Stimulated activated CD4-positive, alpha-beta T cell treated with anti-CD3 and anti-CD28 coated beads, Interleukin-15, amount 100 ng/mL, for 48 hours (primary cell): Measurements from ENCODE around the gene MEX3D.
A peak's percentile ranks its signal among the peaks of the same experiment; 100 is the strongest.

Experiments
- DNase-seq, 2 donors: peaks; one replicate each; pipeline ENCODE4 v3.0.0-alpha.2; 2020; ENCODE audit warnings: low read depth in 2 of 2

MEX3D gene

DNA sequence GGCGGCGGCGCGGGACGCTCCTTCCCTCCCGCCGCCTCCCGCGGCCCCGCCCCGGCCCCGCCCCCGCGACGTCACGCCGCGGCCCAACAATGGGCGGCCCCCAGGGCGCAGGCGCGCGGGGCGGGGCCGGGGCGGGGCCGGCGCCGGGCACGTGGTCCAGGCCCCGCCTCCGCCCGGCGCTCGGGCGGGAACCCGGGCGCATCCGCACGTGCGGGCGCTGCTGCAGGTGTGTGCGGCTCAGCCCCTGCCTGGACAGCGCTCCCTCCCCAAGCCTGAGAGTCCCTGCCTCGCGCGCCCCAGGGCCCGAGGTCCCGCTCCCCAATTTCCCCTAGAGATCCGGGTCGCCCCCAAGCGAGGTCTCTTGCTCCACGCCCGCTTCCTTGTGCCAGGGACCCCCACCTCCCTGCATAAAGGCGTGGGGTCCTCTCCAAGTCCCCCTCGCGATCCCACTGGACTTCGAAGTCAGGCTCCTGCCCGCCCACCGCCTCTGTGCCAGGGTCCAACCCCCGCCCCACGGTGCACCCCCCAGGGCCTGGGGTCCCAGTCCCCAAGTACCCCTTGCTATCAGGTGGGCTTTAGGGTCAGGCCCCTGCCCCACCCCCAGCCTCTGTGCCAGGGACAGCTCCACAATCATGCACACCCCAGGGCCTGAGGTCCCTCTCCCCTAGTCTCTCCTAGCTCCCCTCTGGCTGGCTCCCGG lies at the start of gene MEX3D:
TSS of gene MEX3D (minus strand) at position 6 of the 700 bp plus-strand sequence. CDS start 267 bp downstream, outside the sequence.
- peak; percentile 50 to 76 for DNase-seq

DNA sequence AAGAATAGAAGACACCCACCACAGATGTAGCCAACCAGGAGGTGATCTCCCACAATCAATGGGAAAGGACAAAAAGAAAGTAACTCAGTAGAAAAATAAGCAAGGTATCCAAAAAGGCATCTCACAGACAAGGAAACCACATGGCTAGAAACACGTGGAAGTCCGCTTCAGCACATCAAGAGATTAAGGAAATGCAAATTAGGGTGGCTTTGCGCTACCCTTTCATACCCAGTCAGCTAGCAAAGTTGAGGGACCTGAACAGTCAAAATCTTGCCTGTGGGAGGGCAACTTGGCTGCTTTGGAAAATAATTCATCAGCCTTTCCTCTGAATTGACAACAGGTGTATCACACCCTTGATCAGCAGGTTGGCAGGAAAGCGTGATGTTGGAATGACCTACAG lies 48.8 kb upstream of the MEX3D start:
- no peak for DNase-seq

DNA sequence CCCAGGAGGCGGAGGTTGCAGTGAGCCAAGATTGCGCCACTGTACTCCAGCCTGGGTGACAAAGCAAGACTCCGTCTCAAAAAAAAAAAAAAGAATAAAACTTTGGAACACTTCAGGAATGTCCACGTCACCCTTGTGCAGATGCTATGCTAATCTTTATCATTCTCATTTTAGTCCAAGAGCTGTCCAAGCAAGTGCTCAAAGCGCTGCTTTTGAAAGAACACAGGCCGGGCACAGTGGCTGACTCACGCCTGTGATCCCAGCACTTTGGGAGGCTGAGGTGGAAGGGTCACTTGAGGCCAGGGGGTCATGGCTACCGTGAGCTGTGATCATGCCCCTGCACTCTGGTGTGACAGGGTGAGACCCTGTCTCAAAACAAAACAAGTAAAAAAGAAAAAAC lies 48.3 kb upstream of the MEX3D start:
- no peak for DNase-seq

DNA sequence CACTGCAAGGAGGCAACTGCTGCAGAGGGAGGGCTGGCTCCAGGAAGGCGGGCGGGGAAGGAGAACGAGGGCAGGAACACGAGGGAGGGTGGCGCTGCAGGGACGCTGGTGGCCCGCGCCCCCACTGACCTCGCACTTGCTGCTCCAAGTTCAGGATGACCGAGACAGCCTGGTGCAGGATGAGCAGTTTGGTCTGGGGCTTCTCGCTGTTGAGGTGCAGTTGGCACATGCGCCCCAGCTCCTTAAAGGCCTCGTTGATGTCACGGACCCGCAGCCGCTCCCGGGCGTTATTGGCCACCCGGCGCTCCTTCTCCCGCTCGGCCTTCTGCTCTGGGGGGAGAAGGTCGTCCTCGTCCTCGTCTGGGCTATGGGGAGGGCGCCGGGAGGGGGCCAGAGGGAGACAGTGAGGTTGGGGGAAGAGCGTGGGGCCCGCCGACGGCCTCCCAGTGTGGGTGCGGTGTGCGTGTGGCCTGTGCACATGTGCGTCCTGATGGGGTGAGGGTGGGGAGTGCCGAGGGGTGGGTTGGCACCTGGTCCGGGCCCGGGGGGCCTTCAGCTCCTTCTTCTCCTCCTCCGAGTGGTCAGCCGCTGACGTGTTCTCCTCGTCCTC lies 47.1 kb upstream of the MEX3D start:
- no peak for DNase-seq

DNA sequence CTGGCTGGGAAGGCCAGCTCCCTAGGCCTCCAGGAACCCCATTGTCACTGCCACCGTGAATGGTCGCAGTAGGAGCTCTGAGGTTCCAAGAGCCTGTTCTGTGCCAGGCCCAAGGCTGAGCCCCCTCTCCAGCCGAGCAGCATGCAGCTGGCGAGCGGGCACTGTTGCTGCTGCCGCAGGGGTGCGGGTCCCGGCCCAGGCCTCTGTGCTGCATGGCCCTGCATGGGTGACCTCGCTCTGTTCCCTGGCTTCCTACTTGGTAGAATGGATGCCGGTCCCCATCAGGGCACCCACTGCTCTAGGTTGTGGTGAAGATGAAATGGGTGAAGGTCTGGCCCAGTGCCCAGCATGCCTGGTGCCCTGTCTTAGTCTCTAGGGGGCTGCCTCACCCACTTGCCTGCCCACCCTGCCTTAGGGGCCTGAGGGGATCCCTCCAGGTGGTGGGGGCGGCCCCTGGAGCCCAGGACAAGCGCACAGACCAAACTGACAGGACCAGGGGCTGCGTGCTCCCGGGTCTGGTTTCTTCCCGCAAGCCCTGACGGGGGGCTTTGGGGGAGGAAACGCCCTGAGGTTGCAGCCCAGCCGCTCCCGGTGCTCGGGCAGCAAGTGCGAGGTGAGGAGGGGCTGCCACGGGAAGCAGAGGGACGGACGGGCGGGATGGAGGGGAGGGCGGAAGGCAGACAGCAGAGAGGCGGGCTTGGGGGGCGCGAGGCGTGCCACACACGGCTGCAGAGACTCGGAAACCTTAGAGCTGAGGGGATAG lies 45.9 kb upstream of the MEX3D start:
- no peak for DNase-seq

DNA sequence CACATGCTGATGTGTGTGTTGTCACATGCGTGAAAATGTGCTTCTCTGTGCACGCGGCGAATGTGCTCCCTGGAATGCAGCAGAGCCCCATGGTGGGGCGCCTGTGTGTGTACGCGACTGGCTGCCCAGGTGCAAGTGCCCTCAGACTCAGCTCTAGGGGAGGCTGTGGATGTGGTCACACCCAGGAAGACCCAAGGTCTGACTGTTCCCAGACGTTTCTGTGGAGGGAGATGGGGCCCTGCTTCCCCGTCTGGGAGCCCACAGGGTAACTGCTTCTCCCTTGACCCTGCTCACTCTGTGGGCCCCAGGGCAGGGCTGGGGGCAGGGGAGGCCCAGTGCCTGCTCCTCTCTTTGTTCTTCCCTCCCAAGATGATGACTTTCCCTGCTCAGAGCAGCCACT lies 45.0 kb upstream of the MEX3D start:
- no peak for DNase-seq

DNA sequence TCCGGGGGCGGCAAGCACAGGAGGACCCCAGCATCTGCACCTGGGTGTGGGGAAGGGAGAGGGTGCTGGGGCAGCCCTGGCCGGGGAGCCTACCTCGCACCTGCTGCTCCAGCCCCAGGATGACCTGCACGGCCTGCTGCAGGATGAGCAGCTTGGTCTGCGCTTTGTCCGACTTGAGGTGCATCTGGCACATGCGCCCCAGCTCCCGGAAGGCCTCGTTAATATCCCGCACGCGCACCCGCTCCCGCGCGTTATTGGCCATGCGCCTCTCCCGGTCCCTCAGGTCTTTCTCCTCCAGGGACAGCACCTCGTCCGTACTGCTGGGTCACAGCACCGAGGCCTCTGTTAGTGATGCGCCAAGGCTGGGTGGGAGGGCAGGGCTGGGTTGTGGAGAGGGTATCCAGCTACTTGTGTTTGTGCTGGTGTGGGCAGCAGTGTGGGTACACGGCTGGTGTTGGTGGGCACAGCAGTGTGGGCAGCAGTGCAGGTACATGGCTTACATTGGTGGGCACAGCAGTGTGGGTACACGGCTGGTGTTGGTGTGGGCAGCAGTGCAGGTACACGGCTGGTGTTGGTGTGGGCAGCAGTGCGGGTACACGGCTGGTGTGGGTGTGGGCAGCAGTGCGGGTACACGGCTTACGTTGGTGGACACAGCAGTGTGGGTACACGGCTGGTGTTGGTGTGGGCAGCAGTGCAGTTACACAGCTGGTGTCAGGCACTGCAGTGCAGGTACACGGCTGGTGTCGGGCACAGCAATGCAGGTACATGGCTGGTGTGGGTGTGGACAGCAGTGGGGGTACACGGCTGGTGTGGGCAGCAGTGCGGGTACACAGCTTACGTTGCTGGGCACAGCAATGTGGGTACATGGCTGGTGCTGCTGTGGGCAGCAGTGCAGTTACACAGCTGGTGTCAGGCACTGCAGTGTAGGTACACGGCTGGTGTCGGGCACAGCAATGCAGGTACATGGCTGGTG lies 44.3 kb upstream of the MEX3D start:
- no peak for DNase-seq

DNA sequence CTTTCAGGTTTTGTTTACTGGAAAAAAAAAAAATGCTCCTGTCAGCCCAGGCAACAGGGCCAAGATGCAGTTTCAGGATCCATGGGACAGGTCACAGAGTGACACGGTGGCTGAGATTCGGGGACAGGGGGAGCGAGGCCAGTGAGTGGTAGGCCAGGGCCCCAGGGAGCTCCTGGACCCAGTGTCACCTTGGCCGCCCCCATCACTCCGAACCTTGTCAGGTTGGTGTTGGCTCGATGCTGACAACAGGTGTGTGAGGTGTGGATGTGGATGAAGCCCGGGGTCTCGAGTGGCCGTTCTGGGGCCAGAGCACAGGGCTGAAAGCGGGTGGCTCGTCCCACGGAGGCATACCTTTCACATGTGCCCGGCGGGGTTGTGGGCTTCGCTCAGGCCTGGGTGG lies 43.2 kb upstream of the MEX3D start:
- no peak for DNase-seq

DNA sequence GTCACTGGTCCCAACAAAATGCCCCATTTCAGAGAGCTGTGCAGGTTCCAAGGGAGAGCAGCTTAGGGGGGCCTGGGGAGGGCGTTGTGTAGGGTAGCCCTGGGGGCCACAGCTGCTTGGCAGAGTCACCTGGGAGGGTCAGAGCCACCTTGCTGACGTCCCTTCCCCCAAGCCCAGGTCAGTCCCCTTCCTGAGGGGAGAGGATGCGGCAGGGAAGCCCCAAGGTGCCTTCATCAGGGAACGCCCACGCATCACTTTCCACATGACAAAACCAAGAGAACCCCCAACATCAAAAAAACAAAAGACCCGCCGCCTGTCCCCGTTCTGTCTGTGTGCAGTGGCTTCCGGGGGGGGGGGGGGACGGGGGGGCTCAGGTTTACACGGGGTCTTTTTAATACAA lies 42.5 kb upstream of the MEX3D start:
- DNase-seq: no peak

DNA sequence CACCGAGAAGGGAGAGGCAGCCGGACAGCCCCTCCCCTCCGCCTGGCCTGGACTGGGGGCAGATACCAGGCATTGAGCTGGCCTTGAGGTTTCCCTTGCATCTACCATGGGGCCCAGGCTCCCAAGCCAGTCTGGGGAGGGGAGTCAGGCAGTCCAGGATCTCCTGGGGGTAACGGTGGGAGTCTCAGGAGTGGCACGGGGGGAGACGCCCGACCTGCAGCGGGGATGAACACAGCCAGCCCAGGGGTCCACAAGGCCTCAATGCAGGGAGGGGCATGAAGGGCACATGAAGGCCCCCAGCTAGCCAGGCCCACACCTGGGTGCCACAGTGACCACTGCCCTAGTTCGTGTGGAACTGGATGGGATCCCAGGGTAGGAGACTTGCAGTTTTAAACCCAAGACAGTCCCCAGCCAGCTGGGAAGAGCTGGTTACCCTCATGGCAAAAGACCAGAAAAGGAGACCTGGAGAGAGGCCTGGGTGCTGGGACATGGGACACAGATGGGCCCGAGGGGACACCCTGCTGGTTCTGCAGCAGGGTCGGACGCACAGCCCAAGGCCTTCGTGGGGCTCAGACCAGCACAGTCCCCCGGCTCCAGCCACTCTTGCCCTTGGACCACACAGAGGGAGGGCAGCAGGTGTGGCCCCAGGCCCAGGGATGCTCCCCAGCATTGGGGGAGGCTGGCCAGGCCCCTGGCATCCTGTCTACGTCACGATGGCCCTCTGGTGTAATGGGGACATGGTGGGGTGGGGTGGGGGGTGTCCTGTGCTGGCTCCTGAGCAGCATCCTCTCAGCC lies 41.8 kb upstream of the MEX3D start:
- DNase-seq: no peak

DNA sequence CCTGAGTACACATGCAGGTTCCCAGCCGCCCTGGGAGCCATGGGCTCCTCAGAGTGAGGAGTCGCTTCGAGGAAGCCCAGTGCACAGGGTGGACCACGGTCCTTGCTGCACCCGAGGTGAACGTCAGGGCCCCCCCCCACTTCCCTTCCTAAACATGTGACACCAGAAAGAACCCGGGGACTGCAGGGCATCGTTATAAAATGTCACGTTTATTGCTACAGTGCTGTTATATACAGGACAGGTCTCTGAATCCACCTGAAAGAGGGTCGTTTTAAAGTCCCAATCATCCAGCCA lies 40.9 kb upstream of the MEX3D start:
- DNase-seq: no peak

DNA sequence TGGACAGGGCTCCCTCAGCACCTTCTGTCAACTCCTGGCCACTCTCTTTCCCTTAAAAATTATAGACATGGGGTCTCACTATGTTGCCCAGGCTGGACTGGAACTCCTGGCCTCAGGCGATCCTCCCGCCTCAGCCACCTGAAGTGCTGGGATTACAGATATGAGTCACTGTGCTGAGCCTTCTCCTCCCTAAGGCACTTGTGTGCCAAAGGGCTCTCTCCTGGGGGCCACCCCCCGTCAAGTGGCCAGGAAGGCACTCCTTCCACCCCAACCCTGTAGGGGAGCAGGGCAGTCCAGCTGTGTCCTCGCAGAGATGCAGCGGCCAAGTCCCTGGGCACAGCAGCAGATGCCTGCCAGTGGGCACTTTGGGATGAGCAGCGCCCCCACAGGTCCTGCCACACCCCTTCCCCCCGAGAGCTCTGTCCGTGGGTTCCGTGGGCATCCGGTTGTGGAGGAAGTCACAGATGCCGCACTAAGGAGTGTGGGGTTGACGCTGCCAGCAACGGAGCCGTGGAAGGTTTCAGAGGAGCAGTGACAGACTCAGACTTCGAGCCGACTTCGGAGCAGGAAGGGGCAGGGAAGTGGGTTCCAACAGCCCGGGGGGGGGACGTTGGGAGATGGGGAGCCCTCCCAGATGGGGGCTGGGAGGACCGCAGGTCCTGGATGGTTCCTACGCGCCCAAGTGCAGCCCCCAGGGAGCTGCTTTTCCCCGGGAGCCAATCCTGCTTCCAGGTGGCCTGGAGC lies 40.4 kb upstream of the MEX3D start:
- no peak for DNase-seq

DNA sequence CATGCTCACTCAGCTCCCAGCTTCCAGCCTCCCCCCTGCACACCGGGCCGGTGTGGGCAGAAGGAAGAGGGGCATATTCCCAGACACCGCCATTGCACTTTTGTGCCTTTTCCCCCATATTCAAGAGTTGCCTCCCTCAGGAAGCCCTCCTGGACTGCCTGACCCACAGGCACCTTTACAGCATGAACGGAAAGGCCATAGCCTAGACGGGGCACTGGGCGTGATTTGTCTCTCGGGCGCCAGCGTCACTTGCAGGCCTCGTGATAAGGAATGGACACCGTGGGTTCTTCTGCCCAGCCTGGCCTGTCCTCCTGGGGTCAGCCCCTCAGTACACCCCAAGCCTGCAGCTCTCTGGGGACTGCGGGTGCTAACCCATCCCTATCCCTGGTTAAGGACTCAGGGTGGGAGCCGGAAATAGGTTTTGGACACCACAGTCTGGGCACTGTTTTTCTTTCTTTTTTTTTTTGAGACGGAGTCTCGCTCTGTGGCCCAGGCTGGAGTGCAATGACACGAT lies 38.1 kb upstream of the MEX3D start:
- DNase-seq: no peak

DNA sequence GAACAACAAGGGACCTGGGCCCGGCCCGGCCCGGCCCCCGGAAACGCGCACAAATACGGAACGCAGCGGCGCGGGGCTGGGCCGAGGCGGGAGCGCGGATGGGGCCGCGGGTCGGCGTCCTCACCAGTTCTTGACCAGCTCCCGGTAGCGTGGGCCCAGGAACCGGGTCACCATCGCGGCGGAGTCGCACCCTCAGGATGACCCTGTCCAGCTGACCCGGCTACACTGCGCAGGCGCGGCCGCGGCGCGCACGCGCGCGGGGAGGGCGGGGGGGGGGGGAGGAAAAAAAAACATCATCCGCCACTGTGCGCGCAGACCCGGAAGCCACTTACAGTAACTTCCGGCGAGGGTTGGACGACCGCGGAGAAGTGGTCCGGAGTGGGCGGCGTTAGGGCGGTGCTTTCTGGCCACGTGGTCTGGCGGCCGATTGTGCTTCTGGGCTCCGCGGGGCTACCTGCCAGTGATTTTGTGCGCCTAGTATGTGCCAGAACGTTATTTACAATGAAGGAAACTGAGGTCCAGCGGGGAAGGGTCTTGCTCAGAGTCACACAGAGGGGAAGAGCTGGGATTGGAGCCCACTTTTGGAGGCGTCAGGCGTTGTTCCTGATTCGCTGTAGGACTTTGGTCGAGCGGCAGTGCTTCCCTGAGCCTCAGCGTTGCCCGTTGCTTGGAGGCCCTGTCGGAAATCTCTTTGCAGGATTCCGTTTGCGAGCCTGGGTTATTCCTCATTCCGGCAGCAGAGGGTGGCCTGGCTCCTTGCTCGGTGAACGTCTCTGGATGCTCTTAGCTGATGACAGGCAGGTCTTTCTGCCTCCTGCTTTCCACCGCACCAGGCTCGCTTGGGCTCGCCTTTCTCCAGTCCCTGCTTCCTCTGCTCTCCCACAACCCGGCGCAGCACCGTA lies 37.4 kb upstream of the MEX3D start, which contains the start of gene UQCR11:
TSS of gene UQCR11 (minus strand) at position 227 of the 902 bp plus-strand sequence. CDS start at position 174, 53 bp downstream.
- DNase-seq: peak; percentile 89 to 92

DNA sequence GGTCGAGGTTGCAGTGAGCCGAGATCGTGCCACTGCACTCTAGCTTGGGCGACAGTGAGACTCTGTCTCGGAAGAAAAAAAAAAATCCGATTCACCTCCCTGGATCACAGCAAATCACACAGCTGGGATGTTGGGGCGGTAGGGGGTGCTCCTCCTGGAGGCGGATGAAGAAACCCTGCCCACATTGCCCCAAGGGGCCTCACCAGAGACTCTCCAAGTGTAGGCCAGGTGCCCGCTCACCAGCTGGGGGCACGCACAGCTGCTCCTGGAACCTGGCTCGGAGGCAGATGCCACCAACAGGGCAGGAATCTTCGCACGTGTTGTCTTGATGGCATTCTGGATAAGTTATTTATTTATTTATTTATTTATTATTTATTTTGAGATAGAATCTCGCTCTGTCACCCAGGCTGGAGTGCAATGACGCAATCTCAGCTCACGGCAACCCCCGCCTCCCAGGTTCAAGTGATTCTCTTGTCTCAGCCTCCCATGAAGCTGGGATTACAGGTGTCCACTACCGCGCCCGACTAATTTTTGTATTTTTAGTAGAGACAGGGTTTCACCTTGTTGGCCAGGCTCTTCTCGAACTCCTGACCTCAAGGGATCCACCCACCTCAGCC lies 34.1 kb upstream of the MEX3D start:
- DNase-seq: no peak

DNA sequence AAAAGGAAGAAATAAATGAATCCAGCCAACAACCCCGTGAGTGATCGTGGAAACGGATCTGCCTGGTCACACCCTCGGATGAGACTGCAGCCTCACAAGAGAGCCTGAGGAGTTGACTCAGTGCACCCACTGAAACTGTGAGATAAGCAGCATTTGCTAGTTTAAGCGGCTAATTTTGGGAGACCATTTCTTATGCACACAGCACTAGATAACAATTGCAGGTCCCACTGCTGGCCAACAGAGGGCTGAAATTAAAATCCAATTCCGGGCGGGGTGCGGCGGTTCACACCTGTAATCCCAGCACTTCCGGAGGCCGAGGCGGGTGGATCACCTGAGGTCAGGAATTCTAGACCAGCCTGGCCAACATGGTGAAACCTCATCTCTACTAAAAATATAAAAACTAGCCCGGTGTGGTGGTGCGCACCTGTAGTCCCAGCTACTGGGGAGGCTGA lies 33.5 kb upstream of the MEX3D start:
- no peak for DNase-seq

DNA sequence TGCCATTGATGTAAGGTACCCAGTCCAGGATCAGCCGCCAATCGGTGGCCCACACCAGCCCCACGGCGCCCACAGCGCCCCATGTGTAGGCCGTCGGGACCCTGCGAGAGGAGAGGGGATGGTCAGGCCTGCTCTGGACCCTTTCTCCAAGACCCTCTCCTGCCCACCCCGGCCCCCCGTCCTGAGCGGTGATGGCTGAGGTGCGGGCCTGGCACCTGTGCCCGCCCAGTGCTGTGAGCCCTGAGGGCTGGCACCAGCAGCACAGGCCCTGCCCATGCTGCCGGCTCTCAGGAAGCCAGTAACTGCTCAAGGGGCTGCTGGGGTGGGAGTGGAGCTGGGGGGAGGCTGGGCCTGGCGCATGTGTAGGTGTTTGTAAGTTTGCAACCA lies 31.3 kb upstream of the MEX3D start:
- no peak for DNase-seq

DNA sequence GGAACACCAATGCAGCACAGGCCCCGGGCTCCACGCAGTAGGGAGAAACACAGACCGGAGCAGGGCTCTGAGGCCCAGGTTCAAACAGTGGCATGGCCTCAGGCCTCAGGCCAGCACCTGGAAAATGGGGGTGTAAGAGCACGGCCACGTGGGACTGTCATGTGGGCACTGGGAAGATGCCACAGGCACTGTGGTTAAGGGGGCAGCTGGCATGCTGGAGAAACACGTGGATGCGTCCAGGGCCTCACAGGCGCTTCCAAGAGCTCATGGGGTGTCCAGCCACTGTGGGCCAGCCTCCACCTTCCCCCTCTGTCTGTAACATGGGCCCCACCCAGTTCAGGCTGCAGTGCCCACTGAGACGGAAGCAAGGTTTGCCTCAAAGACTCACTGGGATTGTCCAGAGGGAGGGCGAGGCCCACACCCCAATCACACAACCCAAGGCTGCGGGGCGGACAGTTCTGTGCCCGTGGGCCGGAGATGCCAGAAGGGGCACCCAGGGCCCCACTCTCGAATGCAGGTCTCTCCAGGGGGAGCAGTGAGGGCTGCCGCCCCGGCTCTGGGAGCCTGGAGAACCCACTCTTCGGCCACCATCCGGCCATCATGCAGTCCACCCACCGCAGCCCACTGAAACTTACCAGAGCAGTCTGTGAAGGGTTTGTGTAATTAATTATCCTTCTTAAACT lies 30.8 kb upstream of the MEX3D start:
- no peak for DNase-seq
